ENCODE measurements around the gene PPP1R3E.
A peak's percentile ranks its signal among the peaks of the same experiment; 100 is the strongest.

The PPP1R3E gene

GRCh38 chr14:23302290-23303225 is at the start of gene PPP1R3E:
Gene PPP1R3E, minus strand, starts transcription at chr14:23302859. Its CDS starts 283 bp downstream, at chr14:23302576.
- Histone ChIP-seq H3K4me3 (peak within 1 kb of the TSS; percentile 92), H3K27ac (peak within 1 kb of the TSS; percentile 97 to 100)
- TF ChIP-seq CTCF (IDR thresholded peaks at IDR 0.05) = no peak
- DNase-seq (ENCODE audit: low spot score) = peak; percentile 83

- Histone ChIP-seq H3K27ac (peak overlapping the region; percentile 50 to 84), H3K4me3 (peak overlapping the region; percentile 91)
- peak; percentile 72 for DNase-seq (ENCODE audit: low spot score)
- TF ChIP-seq CTCF (IDR thresholded peaks at IDR 0.05) = no peak
These were observed 49.2 kb upstream of the PPP1R3E start for GRCh38 chr14:23351681-23352505.

- Histone ChIP-seq H3K4me3 (no peak overlapping the region), H3K27ac (no peak overlapping the region)
- TF ChIP-seq CTCF (IDR thresholded peaks at IDR 0.05) = no peak
- DNase-seq (ENCODE audit: low spot score) = peak; percentile 64
These were observed 46.6 kb upstream of the PPP1R3E start for GRCh38 chr14:23349156-23349845.

- Histone ChIP-seq H3K4me3 (no peak overlapping the region), H3K27ac (no peak overlapping the region)
- no peak for DNase-seq (ENCODE audit: low spot score)
- TF ChIP-seq CTCF (IDR thresholded peaks at IDR 0.05) = no peak
These were observed 45.6 kb upstream of the PPP1R3E start for GRCh38 chr14:23348297-23348655.

- TF ChIP-seq CTCF (IDR thresholded peaks at IDR 0.05) = no peak
- no peak overlapping the region for H3K27ac ChIP-seq
- H3K4me3 ChIP-seq = no peak overlapping the region
- DNase-seq (ENCODE audit: low spot score) = no peak
These were observed 45.0 kb upstream of the PPP1R3E start for GRCh38 chr14:23347406-23348296.

Measured in coronary artery (tissue), 2 donors.